ENCODE results near the gene BANP. TPM values are rescaled to one million over a fixed set of nuclear protein-coding genes. Genes with fewer than 3 reads are reported as not detected.

Gene BANP
- total and polyA plus RNA-seq, 2 of the 8 experiments (the other 6 are each of a cell fraction or from before 2014, with no cell fraction given): 25.8 to 39.8 TPM

DNA sequence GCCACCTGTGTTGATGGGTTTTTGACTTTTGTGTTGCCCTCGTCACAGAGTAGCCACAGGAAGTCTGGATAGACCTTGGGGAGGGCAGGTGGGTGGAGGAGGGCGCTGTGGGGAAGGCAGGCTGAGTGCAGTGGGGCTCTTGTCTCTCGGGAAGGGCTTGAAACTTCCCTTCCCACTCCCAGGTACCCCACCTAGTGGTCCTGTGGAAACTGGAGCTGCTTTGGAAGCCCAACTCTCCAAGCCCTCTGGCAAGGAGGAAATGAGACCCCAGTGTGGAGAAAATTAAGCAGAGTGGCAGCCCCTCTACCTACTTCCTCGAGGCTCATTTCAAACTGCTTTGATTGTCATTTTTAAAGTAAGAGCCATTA is 24.1 kb upstream of the BANP start (continued):
- TF ChIP-seq SAP30 (IDR thresholded peaks at IDR 0.05; ENCODE audit: insufficient read depth, insufficient replicate concordance, low read length) (no peak), EP300 (IDR thresholded peaks at IDR 0.05; ENCODE audit: borderline replicate concordance in 1 of 2, low read depth in 2 of 2, low read length in 2 of 2) (no peak), SIX5 (IDR thresholded peaks at IDR 0.05; ENCODE audit: low read depth, low read length) (no peak), KDM1A (IDR thresholded peaks at IDR 0.05; ENCODE audit: borderline replicate concordance, low read length) (no peak), MAFK (IDR thresholded peaks at IDR 0.05; ENCODE audit: low read depth, low read length) (no peak), BACH1 (IDR thresholded peaks at IDR 0.05; ENCODE audit: low read length) (no peak), TCF12 (IDR thresholded peaks at IDR 0.05; ENCODE audit: low read depth, low read length) (no peak), KDM5A (IDR thresholded peaks at IDR 0.05; ENCODE audit: low read length) (no peak)
- TF ChIP-seq, protein P1, sequence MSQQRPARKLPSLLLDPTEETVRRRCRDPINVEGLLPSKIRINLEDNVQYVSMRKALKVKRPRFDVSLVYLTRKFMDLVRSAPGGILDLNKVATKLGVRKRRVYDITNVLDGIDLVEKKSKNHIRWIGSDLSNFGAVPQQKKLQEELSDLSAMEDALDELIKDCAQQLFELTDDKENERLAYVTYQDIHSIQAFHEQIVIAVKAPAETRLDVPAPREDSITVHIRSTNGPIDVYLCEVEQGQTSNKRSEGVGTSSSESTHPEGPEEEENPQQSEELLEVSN (IDR thresholded peaks at IDR 0.05): no peak
